ENCODE measurements around the gene ILDR1.

The ILDR1 gene

GRCh38 chr3:121999931-122000330 is 22.1 kb downstream of the ILDR1 start:
- TF ChIP-seq MYC (IDR thresholded peaks at IDR 0.05; ENCODE audit: low read depth, low read length) = no peak
- TF ChIP-seq MAX (IDR thresholded peaks at IDR 0.05; ENCODE audit: low read depth, low read length) = no peak
- TF ChIP-seq CTCF (IDR thresholded peaks at IDR 0.05; ENCODE audit: low read depth, low read length) = no peak
- TF ChIP-seq POLR2A (IDR thresholded peaks at IDR 0.05; ENCODE audit: extremely low read depth, insufficient read length) = no peak
- no peak for DNase-seq (ENCODE audit: low read depth)
- H3K4me3 ChIP-seq (ENCODE audit: low read depth, low read length) = no peak overlapping the region

GRCh38 chr3:121998611-121999473 is 23.2 kb downstream of the ILDR1 start:
- no peak overlapping the region for H3K4me3 ChIP-seq (ENCODE audit: low read depth, low read length)
- DNase-seq (ENCODE audit: low read depth) = peak; percentile 74
- TF ChIP-seq MYC (IDR thresholded peaks at IDR 0.05; ENCODE audit: low read depth, low read length) (no peak), CTCF (IDR thresholded peaks at IDR 0.05; ENCODE audit: low read depth, low read length) (no peak), MAX (IDR thresholded peaks at IDR 0.05; ENCODE audit: low read depth, low read length) (0 out of 2 replicates have a peak, but pooled peaks have one; percentile 7), POLR2A (IDR thresholded peaks at IDR 0.05; ENCODE audit: extremely low read depth, insufficient read length) (no peak)

- peak; percentile 82 for DNase-seq (ENCODE audit: low read depth)
- H3K4me3 ChIP-seq (ENCODE audit: low read depth, low read length) = no peak overlapping the region
- no peak for TF ChIP-seq MYC (IDR thresholded peaks at IDR 0.05; ENCODE audit: low read depth, low read length)
- no peak for TF ChIP-seq CTCF (IDR thresholded peaks at IDR 0.05; ENCODE audit: low read depth, low read length)
- no peak for TF ChIP-seq POLR2A (IDR thresholded peaks at IDR 0.05; ENCODE audit: extremely low read depth, insufficient read length)
- TF ChIP-seq MAX (IDR thresholded peaks at IDR 0.05; ENCODE audit: low read depth, low read length) = no peak
Measured at GRCh38 chr3:121998030-121998580, 23.9 kb downstream of the ILDR1 start.

GRCh38 chr3:121997372-121997771 is 24.7 kb downstream of the ILDR1 start:
- H3K4me3 ChIP-seq (ENCODE audit: low read depth, low read length) = no peak overlapping the region
- TF ChIP-seq MAX (IDR thresholded peaks at IDR 0.05; ENCODE audit: low read depth, low read length) = no peak
- TF ChIP-seq POLR2A (IDR thresholded peaks at IDR 0.05; ENCODE audit: extremely low read depth, insufficient read length) = no peak
- TF ChIP-seq CTCF (IDR thresholded peaks at IDR 0.05; ENCODE audit: low read depth, low read length) = no peak
- TF ChIP-seq MYC (IDR thresholded peaks at IDR 0.05; ENCODE audit: low read depth, low read length) = no peak

GRCh38 chr3:121996441-121996840 is 25.6 kb downstream of the ILDR1 start:
- no peak for DNase-seq (ENCODE audit: low read depth)
- H3K4me3 ChIP-seq (ENCODE audit: low read depth, low read length) = no peak overlapping the region
- TF ChIP-seq MYC (IDR thresholded peaks at IDR 0.05; ENCODE audit: low read depth, low read length) = no peak
- TF ChIP-seq CTCF (IDR thresholded peaks at IDR 0.05; ENCODE audit: low read depth, low read length) = no peak
- TF ChIP-seq POLR2A (IDR thresholded peaks at IDR 0.05; ENCODE audit: extremely low read depth, insufficient read length) = no peak
- TF ChIP-seq MAX (IDR thresholded peaks at IDR 0.05; ENCODE audit: low read depth, low read length) = no peak

More at GRCh38 chr3:121997372-121997771, 24.7 kb downstream of the ILDR1 start:
- DNase-seq (ENCODE audit: low read depth) = no peak

Data from NB4 (cell line).